C1 segment of cervical spinal cord (tissue), 14 donors: Measurements from ENCODE around the gene OPCML.

Source experiments
- DNase-seq, 14 donors: peaks; one replicate each; lab custom pipeline; 2025; lab: John Stamatoyannopoulos, UW

OPCML gene

DNA sequence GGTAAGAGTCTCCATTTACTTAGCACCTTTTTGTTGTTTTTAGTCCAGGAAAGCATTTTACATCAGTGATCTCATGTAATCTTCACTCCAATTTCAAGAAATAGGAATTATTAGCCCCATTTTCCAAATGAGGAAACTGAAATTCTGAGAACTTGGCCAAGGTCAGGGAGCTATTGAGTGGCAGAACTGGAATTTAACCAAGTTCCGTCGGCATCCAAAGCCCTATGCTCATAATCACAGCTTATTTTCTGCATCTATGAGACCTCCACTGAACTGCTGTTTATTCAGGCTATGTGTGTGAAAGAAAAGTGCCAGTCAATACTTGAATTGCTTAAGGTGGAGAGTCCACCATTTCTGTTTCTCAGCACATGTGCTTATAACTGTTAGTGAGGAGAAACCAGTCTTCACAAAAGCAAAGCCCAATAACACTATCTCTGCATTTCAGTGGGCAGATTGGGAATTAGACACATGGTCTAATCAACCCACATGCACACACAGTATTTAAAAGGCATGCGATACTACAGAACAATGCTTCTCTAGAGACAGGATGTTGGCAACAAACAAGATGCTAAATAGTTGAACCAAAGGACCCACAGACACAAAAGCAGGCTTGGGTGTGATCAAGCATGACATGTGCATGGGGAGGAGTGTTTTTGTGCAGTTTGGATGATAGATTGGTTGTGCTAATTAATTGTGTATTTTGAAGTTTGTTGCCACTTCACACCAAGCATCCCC is 780.6 kb downstream of the OPCML start:
- DNase-seq, result no peak

- DNase-seq, result no peak
These were observed 786.0 kb downstream of the OPCML start for GRCh38 chr11:132746305-132746704.

DNA sequence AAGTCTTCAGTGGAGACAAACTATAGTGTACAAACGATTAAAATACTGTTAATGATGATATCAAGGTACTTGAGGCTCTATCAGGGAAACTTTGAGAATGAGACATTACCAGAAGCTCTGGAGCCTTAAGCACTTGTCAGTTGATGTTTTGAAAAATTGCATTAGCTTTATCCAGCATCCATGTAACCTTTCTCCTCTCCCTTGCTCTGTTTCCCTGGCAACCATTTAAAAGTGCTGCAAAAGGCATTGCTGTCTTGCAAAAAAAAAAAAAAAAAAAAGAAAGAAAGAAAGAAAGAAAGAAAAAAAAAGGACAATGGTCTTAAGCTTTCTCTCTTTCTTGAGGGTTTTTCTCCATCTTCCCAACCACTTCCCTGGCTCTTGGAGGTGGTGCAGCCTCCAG is 787.0 kb downstream of the OPCML start:
- DNase-seq, result no peak

DNA sequence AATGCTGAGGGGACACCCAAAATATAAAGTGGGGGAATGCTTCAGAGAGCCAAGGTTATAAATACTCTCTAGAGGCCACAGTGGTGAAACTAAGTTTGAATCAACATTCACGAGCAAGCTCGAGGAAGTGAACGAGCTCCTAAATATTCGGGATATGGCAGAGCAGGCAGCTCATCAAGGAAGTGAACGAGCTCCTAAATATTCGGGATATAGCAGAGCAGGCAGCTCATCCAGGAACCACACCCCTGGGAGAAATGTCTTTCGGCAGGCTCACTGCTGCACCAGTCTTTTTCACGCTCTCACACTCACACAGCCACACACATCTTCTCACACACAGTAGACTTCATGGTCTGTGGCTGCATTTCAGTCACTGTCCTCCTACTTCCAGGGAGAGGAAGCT is 787.5 kb downstream of the OPCML start:
- no peak for DNase-seq

DNA sequence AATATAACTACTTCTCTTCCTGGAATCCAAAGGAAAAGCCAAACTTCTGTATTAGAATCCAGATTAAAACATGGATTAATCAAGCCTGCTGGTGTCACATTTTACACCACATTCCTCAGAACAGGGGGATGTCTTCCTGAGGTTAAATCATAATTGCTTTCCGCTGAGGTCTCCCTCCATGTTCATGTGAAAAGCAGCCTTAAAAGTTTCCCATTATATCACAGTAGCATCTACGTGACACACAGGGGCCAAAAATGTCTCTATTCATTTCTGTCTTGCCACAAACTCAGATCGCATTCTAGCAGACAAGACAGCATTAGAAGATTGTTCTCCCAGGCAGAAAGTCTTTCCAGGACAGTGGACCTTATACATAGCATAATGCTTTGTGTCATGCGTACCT is 788.7 kb downstream of the OPCML start:
- DNase-seq, result no peak

DNA sequence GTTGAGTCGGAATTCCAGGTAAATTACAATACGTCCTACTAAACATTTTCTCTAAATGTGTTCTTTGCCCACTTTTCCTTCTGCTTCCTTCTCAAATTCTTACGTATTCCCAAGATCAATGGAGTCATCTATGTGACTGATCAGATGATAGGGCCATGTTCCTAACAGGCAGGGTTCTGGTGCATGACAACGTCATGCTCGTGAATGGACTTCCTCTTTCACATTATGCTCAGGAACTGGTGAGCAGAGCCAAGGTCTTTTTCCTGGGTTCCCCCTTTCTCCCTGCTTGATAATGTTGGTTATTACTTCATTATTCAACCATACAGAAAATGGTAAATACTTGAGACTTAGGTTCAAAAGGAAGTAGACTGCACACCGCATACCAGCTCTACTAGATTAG is 789.4 kb downstream of the OPCML start:
- DNase-seq, result no peak

DNA sequence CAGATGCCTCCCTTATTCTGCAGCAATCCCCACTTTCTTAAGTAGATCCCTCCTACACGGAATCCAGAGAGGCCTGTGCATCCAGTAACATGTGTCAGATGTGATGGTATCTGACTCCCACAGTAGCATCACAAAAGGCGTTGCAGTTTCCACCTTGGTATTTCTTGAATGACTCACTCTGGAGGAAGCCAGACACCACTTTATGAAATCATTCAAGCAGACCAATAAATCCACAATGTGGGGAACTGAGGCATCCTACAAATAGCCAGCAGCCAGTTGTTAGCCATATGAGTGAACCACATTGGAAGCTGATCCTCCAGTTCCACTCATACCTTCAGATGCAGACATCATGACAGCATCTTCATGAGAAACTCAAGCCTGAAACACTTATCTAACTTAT is 798.1 kb downstream of the OPCML start:
- DNase-seq, result no peak

- DNase-seq, result no peak
These were observed 804.3 kb downstream of the OPCML start for GRCh38 chr11:132728026-132728425.

DNA sequence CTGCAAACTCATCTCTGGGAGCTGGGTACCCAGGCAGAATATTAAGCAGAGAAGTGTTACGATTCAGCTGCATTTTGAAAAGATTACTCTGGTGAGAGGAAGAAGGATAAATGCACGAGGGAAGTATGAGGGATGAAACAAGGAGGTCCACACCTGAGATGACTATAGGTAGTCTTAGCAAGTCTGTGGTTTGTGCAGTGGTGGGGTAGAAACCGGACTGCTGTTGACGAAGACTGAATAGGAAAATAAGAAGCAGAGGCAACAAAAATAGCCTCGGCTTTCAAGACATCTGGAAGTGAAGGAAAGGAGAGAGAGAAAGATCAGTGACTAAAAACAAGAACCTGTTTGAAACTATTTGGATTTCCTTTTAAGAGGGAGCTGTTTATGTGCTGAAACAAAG is 810.8 kb downstream of the OPCML start:
- DNase-seq, result no peak

GRCh38 chr11:132719684-132720083 is 812.6 kb downstream of the OPCML start:
- no peak for DNase-seq

DNA sequence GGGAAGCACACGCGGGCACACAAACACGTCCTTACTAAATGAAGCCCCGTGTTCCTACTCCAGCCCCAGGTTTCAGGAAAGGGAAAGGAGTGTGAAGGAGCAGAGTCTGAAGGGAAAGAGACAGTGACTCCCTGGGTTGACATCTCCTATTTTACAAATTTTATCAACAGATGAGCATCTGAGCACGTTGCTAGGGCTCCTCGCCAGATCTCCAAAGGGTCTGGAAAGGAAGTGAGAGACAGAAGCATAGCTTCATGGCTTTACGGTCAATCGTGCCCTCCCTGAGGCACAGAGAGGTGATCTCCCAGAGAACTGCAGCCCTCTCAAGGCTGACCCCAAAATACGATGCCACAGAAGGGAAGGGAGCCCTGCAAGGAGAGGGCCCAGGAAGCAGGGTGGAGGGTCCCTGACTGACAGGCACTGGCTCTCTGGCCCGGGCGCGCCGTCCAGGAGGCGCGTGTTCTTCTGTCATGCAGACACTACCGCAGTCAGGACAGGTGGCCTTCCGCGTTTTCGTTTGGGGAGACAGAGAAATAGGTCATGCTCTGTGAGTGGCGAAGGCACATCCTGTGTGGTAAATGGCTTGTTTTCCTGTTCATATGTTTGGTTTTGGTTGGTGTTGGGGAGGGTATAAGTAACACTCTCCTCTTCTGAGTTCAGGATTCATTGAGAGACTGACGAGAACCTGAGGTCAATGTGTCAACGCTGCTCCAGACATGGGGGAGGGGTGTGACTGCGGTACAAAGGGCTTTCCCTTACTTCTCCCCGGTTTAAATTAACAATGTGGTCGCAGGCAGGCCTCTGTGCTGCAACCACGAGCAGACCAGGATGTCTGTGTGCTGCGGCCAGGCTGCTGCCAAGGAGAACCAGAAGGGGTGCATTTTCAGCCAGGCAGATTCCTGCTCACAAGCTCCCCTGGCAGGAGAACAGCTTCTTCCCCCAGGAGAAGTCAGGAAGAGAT is 813.3 kb downstream of the OPCML start:
- DNase-seq, result peak in 2 of 14 donors; percentile 7 to 85

DNA sequence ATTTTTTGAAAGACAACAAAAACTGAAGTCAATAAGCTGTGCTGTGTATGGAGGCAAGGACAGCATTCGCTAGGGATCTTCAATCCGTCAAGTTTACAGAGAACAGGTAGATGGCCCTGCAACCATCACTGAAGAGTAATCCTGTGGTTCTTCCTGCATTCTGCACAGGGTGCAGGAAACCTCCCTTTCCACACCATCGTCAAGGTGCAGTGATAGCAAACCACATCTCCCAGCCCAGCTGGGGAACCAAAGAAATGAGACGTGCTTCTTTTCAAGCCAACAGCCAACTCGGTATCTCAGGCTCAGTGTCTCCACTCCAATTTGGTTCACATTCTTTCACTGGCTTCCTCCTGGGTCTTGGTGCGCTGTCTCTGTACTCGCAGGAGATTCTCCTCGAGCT is 814.5 kb downstream of the OPCML start:
- DNase-seq, result no peak

GRCh38 chr11:132716037-132716436 is 816.3 kb downstream of the OPCML start:
- no peak for DNase-seq

- DNase-seq, result no peak
These were observed 817.4 kb downstream of the OPCML start for GRCh38 chr11:132714859-132715440.

GRCh38 chr11:132712466-132712865 is 819.8 kb downstream of the OPCML start:
- DNase-seq, result no peak

GRCh38 chr11:132704781-132705375 is 827.4 kb downstream of the OPCML start:
- DNase-seq, result no peak

DNA sequence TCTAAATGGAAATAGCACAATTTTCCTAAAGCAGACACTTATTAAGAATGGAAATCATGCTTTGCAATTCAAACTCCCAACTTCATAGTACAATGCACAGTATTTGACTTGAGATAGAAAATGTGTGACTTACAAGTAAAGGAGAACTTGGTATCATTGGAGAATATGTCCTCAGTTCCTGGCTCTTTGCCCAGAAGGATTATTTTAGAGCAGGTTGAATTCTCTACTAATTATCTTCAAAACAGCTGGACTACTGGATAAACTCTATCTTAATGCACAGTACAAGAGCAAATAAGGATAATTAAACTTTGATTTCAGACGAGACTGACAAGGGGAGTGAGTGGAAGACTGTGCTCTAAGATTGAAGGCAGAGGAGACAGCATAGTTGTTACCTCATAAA is 839.4 kb downstream of the OPCML start:
- DNase-seq, result no peak

DNA sequence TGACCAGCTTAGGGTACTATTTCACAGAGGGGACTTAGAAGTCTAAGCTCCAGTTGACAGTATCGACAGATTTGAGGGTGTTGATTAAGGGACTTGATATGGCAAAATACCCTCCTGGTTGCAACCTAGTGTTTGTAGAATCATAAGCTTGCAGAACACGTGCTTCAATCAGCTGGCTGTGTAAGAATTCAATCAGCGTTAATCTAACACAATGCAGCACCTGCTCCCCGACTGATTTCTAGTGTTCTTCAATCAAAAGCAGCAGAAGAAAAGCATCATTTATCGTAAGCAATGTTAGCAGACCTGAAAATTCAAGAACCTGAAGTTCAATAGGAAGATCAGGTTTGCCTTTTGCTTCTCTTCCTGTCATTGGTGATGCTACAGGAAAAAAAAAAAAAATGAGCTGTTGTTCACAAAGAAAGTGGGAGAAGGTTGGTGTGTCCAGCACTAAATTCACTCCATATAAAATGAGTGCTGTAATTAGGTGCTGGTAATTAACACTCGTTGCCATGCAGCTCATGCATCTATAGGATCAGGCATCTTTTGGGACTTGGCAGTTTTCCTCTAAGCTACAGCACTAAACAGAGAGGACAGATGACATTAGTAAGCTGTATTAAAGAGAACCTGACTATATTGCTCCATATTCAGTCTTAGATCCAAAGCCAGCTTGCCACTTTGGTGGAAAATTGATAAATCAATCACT is 840.3 kb downstream of the OPCML start:
- DNase-seq, result no peak

GRCh38 chr11:132686886-132687285 is 845.4 kb downstream of the OPCML start:
- peak in 1 of 14 donors; percentile 34 for DNase-seq

- DNase-seq, result no peak
These were observed 847.1 kb downstream of the OPCML start for GRCh38 chr11:132685174-132685611.

GRCh38 chr11:132683602-132684001 is 848.7 kb downstream of the OPCML start:
- DNase-seq, result no peak
